IMR-90 (cell line): ENCODE data around the gene ROBO1.

Source experiments
- BHLHE40 ChIP-seq: fragments of 150-350 bp; IDR thresholded peaks from 2 replicates; pipeline ENCODE4 v1.6.1; 2016; ENCODE audit warnings: mild to moderate bottlenecking, low read depth, low read length
- CEBPB ChIP-seq: IDR thresholded peaks from 2 replicates; pipeline ENCODE4 v1.6.1; 2012; ENCODE audit warnings: low read depth, low read length, improper control_type of control experiment
- CTCF ChIP-seq: conservative IDR thresholded peaks from 2 replicates; pipeline ENCODE4 v1.5.1; 2012; ENCODE audit warnings: mild to moderate bottlenecking, low read depth, low read length, improper control_type of control experiment
- FOS ChIP-seq: fragments of 150-350 bp; IDR thresholded peaks from 2 replicates; pipeline ENCODE4 v1.6.1; 2016; ENCODE audit warnings: low read depth, low read length
- MAZ ChIP-seq: IDR thresholded peaks from 2 replicates; pipeline ENCODE4 v1.6.1; 2012; ENCODE audit warnings: low read depth, mild to moderate bottlenecking, low read length, improper control_type of control experiment, moderate library complexity, borderline replicate concordance
- NFE2L2 ChIP-seq: fragments of 150-350 bp; IDR thresholded peaks from 2 replicates; pipeline ENCODE4 v1.6.1; 2016; ENCODE audit warnings: low read depth, mild to moderate bottlenecking, low read length
- POLR2A ChIP-seq: IDR thresholded peaks from 2 replicates; pipeline ENCODE4 v1.6.1; 2012; ENCODE audit warnings: mild to moderate bottlenecking, low read depth, low read length
- RAD21 ChIP-seq: IDR thresholded peaks from 2 replicates; pipeline ENCODE4 v1.6.1; 2012; ENCODE audit warnings: low read length, improper control_type of control experiment
- RCOR1 ChIP-seq: IDR thresholded peaks from 2 replicates; pipeline ENCODE4 v1.6.1; 2012; ENCODE audit warnings: mild to moderate bottlenecking, low read length, improper control_type of control experiment; ENCODE audit not compliant: insufficient replicate concordance
- RFX5 ChIP-seq: IDR thresholded peaks from 2 replicates; pipeline ENCODE4 v1.8.0; 2012; ENCODE audit warnings: low read depth, mild to moderate bottlenecking, low read length, moderate library complexity
- SMC3 ChIP-seq: fragments of 150-350 bp; IDR thresholded peaks from 2 replicates; pipeline ENCODE4 v1.6.1; 2016; ENCODE audit warnings: low read depth, mild to moderate bottlenecking, antibody characterized with exemption, low read length, moderate library complexity
- USF2 ChIP-seq: fragments of 150-350 bp; IDR thresholded peaks from 2 replicates; pipeline ENCODE4 v1.6.1; 2017; ENCODE audit warnings: mild to moderate bottlenecking, antibody characterized with exemption, low read length, low read depth

GRCh38 chr3:78878789-78879188, 889.0 kb downstream of the ROBO1 start:
- no peak for TF ChIP-seq RCOR1
- no peak for TF ChIP-seq CTCF
- TF ChIP-seq RFX5 = no peak
- TF ChIP-seq USF2 = no peak
- TF ChIP-seq POLR2A = no peak
- no peak for TF ChIP-seq SMC3
- no peak for TF ChIP-seq CEBPB
- no peak for TF ChIP-seq MAZ
- no peak for TF ChIP-seq FOS
- no peak for TF ChIP-seq RAD21
- no peak for TF ChIP-seq BHLHE40
- TF ChIP-seq NFE2L2 = no peak
